Occipital lobe (tissue), 2 donors: ENCODE results near the gene NFKBIZ. TPM values are rescaled to one million over a fixed set of nuclear protein-coding genes. Genes with fewer than 3 reads are reported as not detected.
"Not testable (repeated sequence)": the region's sequence is repeated elsewhere in the genome, so short reads cannot be mapped to it uniquely, and the experiment has no call there.

Experiments used
- DNase-seq: peaks from one replicate; lab custom pipeline; 2025; lab: John Stamatoyannopoulos, UW
- total RNA-seq: library from RNA; depleted of rRNA; stranded (reverse); fragments of >200 nt; gene quantifications from one replicate; pipeline ENCODE4 v1.2.3, GENCODE V29; 2014

Gene NFKBIZ
- total RNA-seq, 1 donor from 2014 or later: 2.3 TPM

GRCh38 chr3:101873619-101874018 is 24.3 kb downstream of the NFKBIZ start:
- no peak for DNase-seq

GRCh38 chr3:101876142-101876541 is 26.8 kb downstream of the NFKBIZ start:
- DNase-seq: no peak

- no peak for DNase-seq
Measured at GRCh38 chr3:101878589-101878988, 29.3 kb downstream of the NFKBIZ start.

GRCh38 chr3:101879102-101879501 is 29.8 kb downstream of the NFKBIZ start:
- no peak for DNase-seq

DNA sequence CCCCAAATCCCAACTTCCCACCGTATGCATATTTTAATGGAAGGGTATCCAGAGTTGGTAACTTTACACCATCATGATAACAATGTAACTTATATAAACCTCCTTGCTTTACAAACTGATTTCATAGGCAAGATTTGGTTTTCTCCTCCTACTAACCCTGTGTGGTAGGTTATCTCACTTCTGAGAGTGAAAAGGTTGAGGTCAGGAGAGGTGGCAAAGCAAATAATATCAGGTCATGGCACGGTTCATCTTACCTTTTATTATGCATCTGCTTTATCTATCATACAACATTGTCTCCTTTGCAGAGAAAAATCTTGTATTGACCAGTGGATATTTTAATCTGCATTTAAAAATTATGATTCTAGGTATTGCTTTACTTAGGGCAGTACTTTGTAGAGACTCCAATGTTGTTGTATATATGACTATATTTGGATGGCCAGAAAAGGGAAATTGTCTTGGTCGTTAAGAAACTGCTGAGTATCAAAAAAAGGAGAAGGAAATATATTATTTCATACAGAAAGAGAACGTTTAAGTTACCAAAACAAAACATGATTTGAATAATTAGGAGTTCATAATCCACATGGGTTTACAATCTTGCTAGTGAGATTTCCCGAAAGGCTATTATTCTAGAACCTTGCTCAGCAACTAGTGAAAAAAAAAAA is 30.4 kb downstream of the NFKBIZ start:
- DNase-seq: no peak

GRCh38 chr3:101884776-101885175 is 35.5 kb downstream of the NFKBIZ start:
- no peak for DNase-seq

GRCh38 chr3:101885584-101885983 is 36.3 kb downstream of the NFKBIZ start:
- not testable (repeated sequence) for DNase-seq

DNA sequence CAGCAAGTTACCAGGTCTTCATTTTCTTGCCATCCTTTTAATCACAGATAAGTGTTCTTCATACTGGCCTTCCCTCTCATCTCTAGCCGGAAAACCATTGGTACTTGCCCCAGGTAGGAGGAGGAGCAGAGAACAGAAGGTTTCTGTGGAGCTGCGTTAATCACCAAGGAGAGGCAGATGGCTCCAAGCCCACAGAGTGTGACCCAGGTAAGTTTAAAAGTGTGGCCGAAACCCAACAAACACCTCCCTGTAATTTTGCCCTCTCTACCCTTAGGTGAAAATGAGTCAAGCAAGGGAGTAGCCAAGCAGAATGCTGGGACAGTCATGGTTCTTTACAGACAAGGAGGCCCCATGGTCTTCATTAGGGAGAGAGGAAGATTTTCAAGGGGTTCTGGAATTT is 37.3 kb downstream of the NFKBIZ start:
- no peak for DNase-seq

DNA sequence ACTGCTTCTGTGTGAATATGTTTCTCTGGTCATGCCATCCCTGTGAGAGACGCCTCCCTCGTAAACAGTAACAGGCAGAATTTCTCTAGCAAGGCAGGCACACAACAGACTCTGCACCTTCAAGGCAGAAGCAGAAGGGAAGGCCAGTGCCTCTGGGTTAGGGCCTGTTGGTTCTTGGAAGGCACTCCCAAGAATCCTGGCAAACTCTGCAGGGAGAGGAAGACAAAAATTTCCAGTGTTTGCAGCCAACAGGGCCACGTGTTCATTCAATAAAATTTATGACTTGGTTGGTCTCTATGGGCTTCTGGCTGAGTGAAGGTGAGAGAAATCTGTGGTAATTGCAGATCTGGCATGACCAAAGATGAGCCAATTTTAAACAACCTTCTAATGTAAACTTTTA is 39.3 kb downstream of the NFKBIZ start:
- DNase-seq: no peak

DNA sequence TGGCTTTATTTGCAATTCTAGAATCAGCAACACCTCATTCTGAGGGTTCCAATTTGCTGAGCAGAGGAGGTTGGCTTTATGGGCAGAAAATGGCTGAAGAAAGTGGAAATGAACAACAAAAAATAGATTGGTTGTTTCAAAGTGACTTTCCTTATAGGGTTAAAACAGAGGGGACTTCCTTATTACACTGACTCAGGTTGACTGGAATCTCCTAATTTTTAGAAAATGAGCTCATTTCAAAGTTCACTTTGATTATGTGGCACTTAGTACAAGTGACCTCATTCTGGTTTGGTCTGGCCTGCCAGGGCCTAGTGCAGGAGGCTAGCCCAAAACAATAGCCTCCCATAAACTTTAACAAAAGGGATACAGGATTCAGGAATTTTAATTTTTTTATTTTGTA is 41.4 kb downstream of the NFKBIZ start:
- DNase-seq: no peak

- no peak for DNase-seq
Measured at GRCh38 chr3:101892648-101893047, 43.3 kb downstream of the NFKBIZ start.

DNA sequence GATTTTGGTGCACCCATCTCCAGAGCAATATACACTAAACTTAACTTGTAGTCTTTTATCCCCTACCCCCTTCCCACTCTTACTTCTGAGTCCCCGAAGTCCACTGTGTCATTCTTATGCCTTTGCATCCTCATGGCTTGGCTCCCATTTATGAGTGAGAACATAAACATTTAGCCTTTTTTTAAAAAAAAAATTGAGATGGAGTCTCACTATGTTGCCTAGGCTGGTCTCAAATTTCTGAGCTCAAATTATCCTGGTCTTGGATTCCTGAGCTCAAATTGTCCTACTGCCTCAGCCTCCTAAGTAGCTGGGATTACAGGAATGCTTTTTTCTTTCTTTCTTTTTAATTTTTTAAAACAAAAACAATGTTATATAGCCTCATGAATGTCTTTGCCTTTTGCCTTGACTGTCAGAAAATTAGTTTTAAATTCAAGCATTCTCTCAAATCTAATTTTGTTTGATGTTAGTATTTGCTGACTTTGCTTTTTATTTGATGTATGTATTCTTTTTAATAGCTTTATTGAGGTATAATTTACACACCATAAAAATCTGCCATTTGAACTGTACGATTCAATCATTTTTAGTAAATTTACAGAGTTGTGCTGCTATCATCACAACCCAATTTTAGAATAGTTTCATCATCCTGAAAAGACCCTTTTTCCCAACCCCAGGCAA is 46.9 kb downstream of the NFKBIZ start:
- DNase-seq: no peak

DNA sequence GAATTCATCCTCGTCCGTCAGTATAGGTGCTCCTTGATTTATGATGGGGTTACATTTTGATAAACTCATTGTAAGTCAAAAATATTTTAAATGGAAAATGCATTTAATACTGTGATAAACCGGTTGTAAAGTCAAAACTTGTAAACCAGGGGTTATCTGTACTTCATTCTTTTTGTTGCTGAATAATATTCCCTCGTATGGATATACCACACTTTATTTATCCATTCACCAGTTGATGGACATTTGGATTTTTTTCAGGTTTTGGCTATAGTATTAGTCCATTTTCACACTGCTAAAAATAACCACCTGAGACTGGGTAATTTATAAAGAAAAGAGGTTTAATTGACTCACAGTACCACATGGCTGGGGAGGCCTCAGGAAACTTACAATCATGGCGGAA is 47.7 kb downstream of the NFKBIZ start:
- DNase-seq: no peak

- no peak for DNase-seq
Measured at GRCh38 chr3:101898039-101898438, 48.7 kb downstream of the NFKBIZ start.

DNA sequence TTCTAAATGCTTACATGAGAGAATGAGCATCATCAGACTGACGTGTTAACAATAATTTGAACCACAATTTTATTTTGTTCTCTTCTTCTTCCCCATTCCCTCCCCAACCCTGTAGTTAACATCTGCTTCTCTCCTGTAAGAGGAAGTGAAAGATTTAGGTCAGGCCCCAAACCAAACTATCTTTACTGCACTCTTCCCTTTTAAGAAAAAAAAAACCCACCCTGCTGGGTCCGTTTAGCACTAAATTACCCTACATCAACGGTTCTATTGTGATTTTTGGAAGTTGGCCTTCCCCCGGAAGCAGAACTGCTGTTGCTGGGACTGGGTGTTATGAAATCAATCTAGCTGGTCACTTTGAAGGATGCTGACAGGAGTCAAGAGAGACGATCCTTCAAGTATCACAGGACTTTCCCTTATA is 49.4 kb downstream of the NFKBIZ start:
- no peak for DNase-seq

DNA sequence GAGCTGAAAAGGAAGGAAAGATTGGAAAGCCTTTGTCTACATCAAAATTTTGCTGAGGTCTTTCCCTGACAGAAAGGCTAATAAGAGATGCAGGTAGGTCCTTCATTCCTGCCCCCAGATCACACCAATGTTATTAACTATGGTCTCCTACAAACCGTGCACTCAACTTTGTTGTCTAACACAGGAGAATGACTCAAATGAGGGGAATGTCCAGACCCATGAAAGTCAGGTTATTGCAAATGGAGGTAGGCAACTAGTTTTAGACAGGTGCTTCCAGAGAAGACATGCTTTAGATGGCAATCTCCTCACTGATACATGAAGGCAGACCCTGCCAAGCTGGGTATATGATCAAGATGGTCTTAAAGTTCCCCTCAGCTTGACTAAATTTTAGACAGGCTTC is 51.0 kb downstream of the NFKBIZ start:
- no peak for DNase-seq

GRCh38 chr3:101900736-101901135 is 51.4 kb downstream of the NFKBIZ start:
- DNase-seq: no peak

GRCh38 chr3:101902041-101902440 is 52.7 kb downstream of the NFKBIZ start:
- DNase-seq: no peak

DNA sequence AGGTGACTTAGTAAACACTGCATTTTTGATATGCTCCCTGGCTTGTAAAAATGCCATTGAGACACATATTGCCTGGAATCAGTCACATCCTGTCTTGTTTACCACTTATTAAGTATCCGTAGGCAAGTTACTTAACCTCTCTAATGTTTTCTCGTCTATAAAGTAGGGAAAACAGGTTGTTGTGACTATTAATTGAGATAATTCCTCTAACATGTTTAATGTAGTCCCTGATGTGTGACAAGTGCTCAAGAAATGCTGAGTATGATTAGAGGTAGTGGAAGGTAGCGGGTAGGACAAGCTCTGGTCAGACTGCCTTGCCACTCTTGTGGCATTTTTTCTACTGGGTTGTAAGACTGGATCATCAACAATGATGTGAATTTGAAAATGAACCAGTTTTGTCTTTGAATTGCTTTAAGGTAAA is 54.1 kb downstream of the NFKBIZ start:
- DNase-seq: no peak

DNA sequence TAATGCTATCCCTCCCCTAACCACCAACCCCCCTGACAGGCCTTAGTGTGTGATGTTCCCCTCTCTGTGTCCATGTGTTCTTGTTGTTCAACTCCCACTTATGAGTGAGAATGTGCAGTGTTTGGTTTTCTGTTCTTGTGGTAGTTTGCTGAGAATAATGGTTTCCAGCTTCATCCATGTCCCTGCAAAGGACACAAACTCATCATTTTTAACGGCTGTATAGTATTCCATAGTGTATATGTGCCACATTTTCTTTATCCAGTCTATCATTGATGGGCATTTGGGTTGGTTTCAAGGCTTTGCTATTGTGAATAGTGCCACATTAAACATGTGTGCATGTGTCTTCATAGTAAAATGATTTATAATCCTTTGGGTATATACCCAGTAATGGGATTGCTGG is 56.3 kb downstream of the NFKBIZ start:
- DNase-seq: not testable (repeated sequence)
